ENCODE measurements around the gene DAPL1.

The DAPL1 gene

DNA sequence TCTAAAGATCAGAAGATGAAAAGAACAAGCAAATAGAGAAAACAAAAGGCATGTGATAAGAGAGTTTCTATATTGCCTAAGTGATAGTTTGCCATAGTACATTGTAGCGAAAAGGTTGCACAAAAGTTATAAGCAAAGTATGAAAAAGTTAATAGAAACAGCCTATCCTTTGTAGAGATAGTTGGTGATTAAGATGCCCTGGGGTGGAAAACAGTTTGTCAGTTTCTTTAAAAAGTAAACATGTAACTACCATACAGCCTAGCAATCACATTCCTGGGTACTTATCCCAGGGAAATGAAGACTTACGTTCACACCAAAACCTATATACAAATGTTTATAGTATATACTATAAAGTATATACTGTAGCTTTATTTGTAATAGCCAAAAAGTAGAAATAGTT is 16.9 kb upstream of the DAPL1 start:
- no peak for DNase-seq

GRCh38 chr2:158779621-158780020 is 15.5 kb upstream of the DAPL1 start:
- no peak for DNase-seq

GRCh38 chr2:158781353-158781961 is 13.7 kb upstream of the DAPL1 start:
- no peak for DNase-seq

- DNase-seq: no peak
Measured at GRCh38 chr2:158782136-158782535, 13.0 kb upstream of the DAPL1 start.

- DNase-seq: no peak
Measured at GRCh38 chr2:158782616-158783015, 12.5 kb upstream of the DAPL1 start.

GRCh38 chr2:158783923-158784322 is 11.2 kb upstream of the DAPL1 start:
- DNase-seq: no peak

GRCh38 chr2:158786897-158787296 is 8.2 kb upstream of the DAPL1 start:
- DNase-seq: no peak

DNA sequence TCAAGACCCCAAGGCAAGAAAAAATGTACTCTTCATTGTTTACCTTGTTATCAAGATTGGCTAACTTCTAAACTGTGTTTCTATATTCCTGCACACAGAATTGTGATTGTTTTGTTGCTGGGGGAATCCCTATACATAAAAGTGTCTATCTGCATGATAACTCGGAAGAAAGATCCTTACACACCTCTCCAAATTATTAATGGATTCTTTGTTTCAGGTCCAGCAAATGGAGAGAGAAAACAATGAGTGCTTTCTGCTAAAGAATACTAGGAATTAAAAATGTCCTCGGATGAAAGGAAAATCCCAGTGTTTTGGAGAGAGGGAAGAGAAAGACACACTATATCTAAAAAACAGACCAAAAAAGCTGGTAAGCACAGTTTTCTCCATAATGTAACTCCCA is 6.2 kb upstream of the DAPL1 start:
- DNase-seq: no peak

DNA sequence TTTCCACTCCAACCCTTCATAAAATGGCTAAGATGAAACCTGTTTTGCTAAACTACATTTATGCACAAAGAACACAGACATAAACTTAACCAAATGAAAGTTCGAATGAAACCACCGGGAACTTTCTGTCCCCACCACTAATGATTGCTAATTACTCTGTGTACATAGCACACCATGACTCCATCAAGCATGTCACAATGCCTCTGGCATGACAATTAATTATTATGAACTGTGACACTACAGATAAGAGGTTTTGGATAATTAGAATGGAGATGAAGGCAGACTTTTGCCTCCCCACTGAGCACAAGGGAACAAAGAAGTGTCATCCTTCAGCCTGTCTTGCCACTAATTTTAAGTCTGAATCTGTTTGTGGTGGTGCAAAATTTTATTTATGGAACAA is 1.5 kb downstream of the DAPL1 start:
- no peak for DNase-seq

- DNase-seq: no peak
Measured at GRCh38 chr2:158797963-158798700, 3.0 kb downstream of the DAPL1 start.

GRCh38 chr2:158799181-158799580 is 4.1 kb downstream of the DAPL1 start:
- no peak for DNase-seq

GRCh38 chr2:158803506-158803905 is 8.4 kb downstream of the DAPL1 start:
- no peak for DNase-seq

- no peak for DNase-seq
Measured at GRCh38 chr2:158805255-158805654, 10.1 kb downstream of the DAPL1 start.

DNA sequence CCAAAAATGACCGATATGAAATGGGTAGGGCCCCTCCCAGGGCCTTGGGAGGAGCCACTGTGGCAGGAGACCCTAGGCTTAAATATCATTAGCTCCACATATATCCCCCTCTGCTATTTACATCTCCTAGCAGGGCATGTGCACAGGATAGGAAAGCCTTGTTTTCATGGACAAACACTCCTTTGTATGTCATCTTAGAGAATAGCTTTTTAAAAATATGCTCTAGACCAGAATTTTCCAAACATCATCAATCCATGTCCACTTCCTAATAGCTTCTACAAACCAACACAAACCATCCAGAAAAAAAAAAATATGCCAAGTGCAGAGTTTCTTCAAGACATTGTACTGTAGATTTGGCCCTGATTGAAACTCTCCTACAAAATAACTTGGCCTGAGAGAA is 10.8 kb downstream of the DAPL1 start:
- DNase-seq: no peak

DNA sequence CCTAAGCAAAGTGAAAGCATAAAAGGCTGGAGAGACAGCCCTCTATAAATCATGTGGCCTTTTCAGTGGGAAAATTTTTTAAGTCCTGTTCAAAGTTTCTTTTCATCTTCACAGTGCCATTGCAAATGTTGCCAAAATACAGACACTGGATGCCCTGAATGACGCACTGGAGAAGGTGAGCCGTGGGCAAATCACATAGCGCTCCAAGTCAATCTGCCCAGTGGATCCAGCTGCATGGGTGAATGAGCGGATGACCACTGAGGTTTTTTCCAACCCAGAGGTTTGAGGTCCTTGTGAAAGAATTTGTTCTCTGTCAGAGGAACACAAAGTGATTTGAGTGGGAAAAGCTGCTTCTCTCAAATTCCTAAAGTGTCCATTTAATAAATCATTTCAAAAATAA is 11.8 kb downstream of the DAPL1 start:
- no peak for DNase-seq

DNA sequence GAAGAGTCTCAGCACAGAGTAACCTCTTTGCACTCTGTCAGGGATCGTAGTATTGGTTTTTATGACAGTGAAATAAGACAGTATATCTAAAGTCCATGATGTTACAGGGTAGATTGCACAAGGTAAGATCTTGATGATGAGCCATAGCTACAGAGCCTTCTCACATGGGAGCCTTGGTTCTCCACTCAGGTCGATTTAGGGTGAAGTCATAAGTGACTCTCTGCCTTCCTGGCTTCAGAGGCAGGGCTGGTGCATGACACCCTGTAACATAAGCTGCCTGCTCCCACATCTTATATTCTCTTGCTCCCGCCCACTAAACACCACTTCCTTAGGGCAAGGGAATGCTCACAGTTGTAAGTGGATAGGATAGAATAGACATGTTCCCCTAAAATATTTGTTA is 13.3 kb downstream of the DAPL1 start:
- DNase-seq: no peak

GRCh38 chr2:158809816-158810215 is 14.7 kb downstream of the DAPL1 start:
- no peak for DNase-seq

- DNase-seq: no peak
Measured at GRCh38 chr2:158810731-158811460, 15.8 kb downstream of the DAPL1 start.

GRCh38 chr2:158815166-158815565 is 20.0 kb downstream of the DAPL1 start:
- DNase-seq: no peak

- no peak for DNase-seq
Measured at GRCh38 chr2:158815658-158816057, 20.5 kb downstream of the DAPL1 start.

GRCh38 chr2:158817588-158817987 is 22.5 kb downstream of the DAPL1 start:
- DNase-seq: no peak

DNA sequence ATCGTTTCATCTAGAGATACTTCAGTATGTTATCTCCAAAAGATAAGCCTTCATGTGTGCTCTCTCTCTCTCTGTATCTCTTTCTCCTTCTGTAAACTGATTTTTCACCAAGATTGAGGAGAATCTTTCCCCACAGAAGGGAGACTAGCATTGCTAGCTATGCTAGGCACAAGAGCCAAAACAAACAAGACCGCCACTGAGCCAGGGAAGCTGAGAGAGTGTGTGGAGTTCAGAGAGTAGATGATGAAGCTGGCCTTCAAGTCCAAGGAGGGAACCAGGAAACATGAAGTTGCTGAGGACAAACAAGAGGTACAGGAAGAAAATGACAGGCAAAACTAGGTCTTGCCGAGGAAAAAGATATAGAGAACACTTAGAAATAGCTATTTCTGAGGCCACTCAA is 23.4 kb downstream of the DAPL1 start:
- DNase-seq: no peak

DNA sequence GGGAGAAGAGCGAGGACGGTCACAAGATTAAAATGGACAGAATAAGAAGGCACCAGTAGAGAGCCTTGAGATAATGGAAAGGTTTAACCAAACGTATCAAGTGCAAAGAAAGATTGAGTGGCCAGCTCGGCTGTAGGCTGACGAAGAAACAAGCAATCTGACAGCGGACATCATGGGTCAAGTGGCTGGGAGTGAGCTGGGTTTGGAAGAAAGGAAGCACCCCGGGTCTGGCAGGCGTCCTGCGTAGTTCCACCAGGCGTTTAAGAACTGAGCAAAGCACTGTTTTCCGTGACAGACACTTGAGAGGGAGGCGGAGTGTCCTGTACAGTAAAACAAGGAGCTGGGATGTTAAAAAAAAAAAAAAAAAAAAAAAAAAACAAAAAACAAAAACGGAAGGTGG is 27.1 kb downstream of the DAPL1 start:
- no peak for DNase-seq
